GM12878 (cell line): ENCODE results near the gene LSM14A. TPM values are rescaled to one million over a fixed set of nuclear protein-coding genes. Genes with fewer than 3 reads are reported as not detected.
A peak's percentile ranks its signal among the peaks of the same experiment; 100 is the strongest.

Experiments used
- ATF7 ChIP-seq: fragments of 450-650 bp; IDR thresholded peaks from 2 replicates; pipeline ENCODE4 v1.6.1; 2016; ENCODE audit warnings: low read depth, mild to moderate bottlenecking
- BCL11A ChIP-seq: IDR thresholded peaks from 2 replicates; pipeline ENCODE4 v1.6.1; 2011; ENCODE audit warnings: low read depth, low read length
- BCL3 ChIP-seq: IDR thresholded peaks from 2 replicates; pipeline ENCODE4 v1.6.1; 2011; ENCODE audit warnings: borderline replicate concordance, low read depth, mild to moderate bottlenecking, moderate library complexity, low read length; ENCODE audit not compliant: insufficient read depth, poor library complexity, severe bottlenecking
- BMI1 ChIP-seq: fragments of 450-650 bp; IDR thresholded peaks from 2 replicates; pipeline ENCODE4 v1.6.1; 2016; ENCODE audit warnings: mild to moderate bottlenecking, moderate library complexity, borderline replicate concordance
- CBFB ChIP-seq: IDR thresholded peaks from 2 replicates; pipeline ENCODE4 v1.6.1; 2016; ENCODE audit warnings: antibody characterized with exemption, low read depth
- CHD2 ChIP-seq: IDR thresholded peaks from 2 replicates; pipeline ENCODE4 v1.6.1; 2011; ENCODE audit warnings: low read depth, low read length, improper control_type of control experiment, borderline replicate concordance
- ETV6 ChIP-seq, 2 experiments: fragments of 450-650 bp in 1 of 2; IDR thresholded peaks in 1 of 2; conservative IDR thresholded peaks in 1 of 2; 2 replicates each; pipeline ENCODE4 v1.6.1; 2014; ENCODE audit warnings: antibody characterized with exemption in 1 of 2, borderline replicate concordance in 1 of 2, low read depth in 1 of 2, mild to moderate bottlenecking in 1 of 2, moderate library complexity in 1 of 2
- JUNB ChIP-seq: IDR thresholded peaks from 2 replicates; pipeline ENCODE4 v1.6.1; 2016; ENCODE audit warnings: antibody characterized with exemption, mild to moderate bottlenecking
- JUND ChIP-seq: IDR thresholded peaks from 2 replicates; pipeline ENCODE4 v1.6.1; 2012; ENCODE audit warnings: low read depth, mild to moderate bottlenecking, low read length, improper control_type of control experiment, moderate library complexity
- KAT2A ChIP-seq: conservative IDR thresholded peaks from 2 replicates; pipeline ENCODE4 v1.6.1; 2011; ENCODE audit warnings: low read depth, low read length; ENCODE audit not compliant: control insufficient read depth
- MYB ChIP-seq: fragments of 150-350 bp; IDR thresholded peaks from 2 replicates; pipeline ENCODE4 v1.6.1; 2014; ENCODE audit warnings: mild to moderate bottlenecking, low read depth, low read length, borderline replicate concordance
- NFYB ChIP-seq: IDR thresholded peaks from 2 replicates; pipeline ENCODE4 v1.6.1; 2011; ENCODE audit warnings: low read depth, mild to moderate bottlenecking, low read length, improper control_type of control experiment, moderate library complexity; ENCODE audit not compliant: insufficient read depth
- NR2C1 ChIP-seq: fragments of 450-650 bp; IDR thresholded peaks from 2 replicates; pipeline ENCODE4 v1.6.1; 2017; ENCODE audit warnings: antibody characterized with exemption, mild to moderate bottlenecking, moderate library complexity
- PML ChIP-seq: IDR thresholded peaks from 2 replicates; pipeline ENCODE4 v1.6.1; 2012; ENCODE audit warnings: low read length, inconsistent platforms
- POLR2A ChIP-seq: IDR thresholded peaks from 2 replicates; pipeline ENCODE4 v1.6.1; 2011; ENCODE audit warnings: low read depth, mild to moderate bottlenecking, low read length
- POLR2AphosphoS5 ChIP-seq: IDR thresholded peaks from 2 replicates; pipeline ENCODE4 v1.6.1; 2011; ENCODE audit warnings: mild to moderate bottlenecking, low read length, inconsistent platforms
- POU2F2 ChIP-seq: IDR thresholded peaks from 3 replicates; pipeline ENCODE4 v1.6.1; 2011; ENCODE audit warnings: low read depth, mild to moderate bottlenecking, low read length, borderline replicate concordance
- SMARCA5 ChIP-seq: fragments of 450-650 bp; IDR thresholded peaks from 2 replicates; pipeline ENCODE4 v1.6.1; 2017; ENCODE audit warnings: mild to moderate bottlenecking
- SREBF1 ChIP-seq: IDR thresholded peaks from 2 replicates; pipeline ENCODE4 v1.6.1; 2012; ENCODE audit warnings: mild to moderate bottlenecking, low read length
- SUPT20H ChIP-seq: IDR thresholded peaks from 2 replicates; pipeline ENCODE4 v1.6.1; 2011; ENCODE audit warnings: low read depth, mild to moderate bottlenecking, low read length, moderate library complexity, borderline replicate concordance; ENCODE audit not compliant: control insufficient read depth
- TCF7 ChIP-seq: IDR thresholded peaks from 2 replicates; pipeline ENCODE4 v1.6.1; 2014; ENCODE audit warnings: antibody characterized with exemption, borderline replicate concordance
- YBX1 ChIP-seq: fragments of 450-650 bp; IDR thresholded peaks from 2 replicates; pipeline ENCODE4 v1.6.1; 2016; ENCODE audit warnings: antibody characterized with exemption
- ZBED1 ChIP-seq: IDR thresholded peaks from 2 replicates; pipeline ENCODE4 v1.6.1; 2016; ENCODE audit warnings: borderline replicate concordance
- ZBTB4 ChIP-seq: fragments of 450-650 bp; formaldehyde crosslinking; IDR thresholded peaks from 2 replicates; pipeline ENCODE4 v1.4.0; 2022; ENCODE audit warnings: mild to moderate bottlenecking, moderate library complexity
- ZNF217 ChIP-seq: fragments of 450-650 bp; IDR thresholded peaks from 2 replicates; pipeline ENCODE4 v1.6.1; 2017; ENCODE audit warnings: antibody characterized with exemption, mild to moderate bottlenecking
- polyA plus RNA-seq, 11 experiments: library from polyadenylated mRNA; depleted of rRNA in 4 of 11; unstranded in 6 of 11; stranded (reverse) in 5 of 11; fragments of >200 nt; fragmentation: Nextera tagmentation in 4 of 11; fragmentation: Illumina TruSeq in 1 of 11; extraction: Ambion mirVana in 4 of 11; extraction: Trizol in 1 of 11; gene quantifications; 1 replicate in 1 of 11; 2 replicates in 10 of 11; pipeline versions ENCODE4 v1.2.1 to v1.2.3, GENCODE V29; 2011 to 2016; ENCODE audit warnings: inconsistent platforms in 2 of 11, missing spikeins in 2 of 11, low read depth in 1 of 11
- total RNA-seq, 4 experiments: library from RNA; depleted of rRNA in 3 of 4; stranded (reverse); fragments of >200 nt in 3 of 4; fragmentation: Illumina TruSeq in 1 of 4; extraction: Trizol in 1 of 4; gene quantifications; 2 replicates each; pipeline versions ENCODE4 v1.2.1 to v1.2.3, GENCODE V29; 2013 to 2021
- TF ChIP-seq, protein P1 (sequence below): IDR thresholded peaks from 2 replicates; pipeline ENCODE4 v1.6.1; 2012; ENCODE audit warnings: low read depth, low read length, improper control_type of control experiment
- TF ChIP-seq, protein P2 (sequence below): IDR thresholded peaks from 2 replicates; pipeline ENCODE4 v1.6.1; 2011; ENCODE audit warnings: low read depth, mild to moderate bottlenecking, low read length, moderate library complexity, borderline replicate concordance; ENCODE audit errors: extremely low read depth

LSM14A gene
- total and polyA plus RNA-seq, 10 of the 15 experiments (the other 5 are each of a cell fraction or from before 2014, with no cell fraction given) = 21.9 to 193 (median 89.4) TPM

GRCh38 chr19:34224996-34225658, 52.8 kb downstream of the LSM14A start (continued):
- TF ChIP-seq ZBTB4 = no peak
- TF ChIP-seq CBFB = 0 out of 2 replicates have a peak, but pooled peaks have one; percentile 39
- peak; percentile 85 for TF ChIP-seq JUNB
- no peak for TF ChIP-seq PML
- TF ChIP-seq KAT2A = no peak
- TF ChIP-seq ATF7 = 0 out of 2 replicates have a peak, but pooled peaks have one; percentile 11
- TF ChIP-seq NFYB = no peak
- no peak for TF ChIP-seq YBX1
- no peak for TF ChIP-seq POU2F2
- no peak for TF ChIP-seq SMARCA5
- TF ChIP-seq, protein P1, sequence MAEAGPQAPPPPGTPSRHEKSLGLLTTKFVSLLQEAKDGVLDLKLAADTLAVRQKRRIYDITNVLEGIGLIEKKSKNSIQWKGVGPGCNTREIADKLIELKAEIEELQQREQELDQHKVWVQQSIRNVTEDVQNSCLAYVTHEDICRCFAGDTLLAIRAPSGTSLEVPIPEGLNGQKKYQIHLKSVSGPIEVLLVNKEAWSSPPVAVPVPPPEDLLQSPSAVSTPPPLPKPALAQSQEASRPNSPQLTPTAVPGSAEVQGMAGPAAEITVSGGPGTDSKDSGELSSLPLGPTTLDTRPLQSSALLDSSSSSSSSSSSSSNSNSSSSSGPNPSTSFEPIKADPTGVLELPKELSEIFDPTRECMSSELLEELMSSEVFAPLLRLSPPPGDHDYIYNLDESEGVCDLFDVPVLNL = no peak
- TF ChIP-seq TCF7 = no peak
- no peak for TF ChIP-seq CHD2
- no peak for TF ChIP-seq BCL3
- no peak for TF ChIP-seq NR2C1
- TF ChIP-seq ETV6 (conservative IDR thresholded peaks at IDR 0.05 in 1 of 2, IDR thresholded peaks at IDR 0.05 in 1 of 2; ENCODE audit: borderline replicate concordance in 1 of 2, low read depth in 1 of 2) = no peak
- no peak for TF ChIP-seq BMI1
- no peak for TF ChIP-seq SUPT20H
- TF ChIP-seq ZBED1 = no peak
- TF ChIP-seq POLR2A = no peak
- no peak for TF ChIP-seq SREBF1
- TF ChIP-seq JUND = no peak
- no peak for TF ChIP-seq ZNF217
- no peak for TF ChIP-seq MYB
- TF ChIP-seq POLR2AphosphoS5 = no peak
- no peak for TF ChIP-seq BCL11A
- TF ChIP-seq, protein P2, sequence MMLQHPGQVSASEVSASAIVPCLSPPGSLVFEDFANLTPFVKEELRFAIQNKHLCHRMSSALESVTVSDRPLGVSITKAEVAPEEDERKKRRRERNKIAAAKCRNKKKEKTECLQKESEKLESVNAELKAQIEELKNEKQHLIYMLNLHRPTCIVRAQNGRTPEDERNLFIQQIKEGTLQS = no peak
